Right atrium auricular region (tissue), 2 donors: Measurements from ENCODE around the gene ZDHHC22. TPM values are rescaled to one million over a fixed set of nuclear protein-coding genes. Genes with fewer than 3 reads are reported as not detected.

ENCODE experiments used
- DNase-seq: peaks from one replicate; pipeline ENCODE4 v3.0.0-alpha.2; 2019; ENCODE audit warnings: low spot score
- H3K27ac ChIP-seq, 2 donors: fragments of 200-600 bp; sonication (generic); 1 replicate in 1 of 2; 2 replicates in 1 of 2; pipeline ENCODE4 v1.5.1; 2016 to 2019
- H3K27me3 ChIP-seq, 2 donors: fragments of 200-600 bp; sonication (generic); one replicate each; pipeline versions ENCODE4 v1.5.1 to v1.6.0; 2017 to 2019
- H3K36me3 ChIP-seq: fragments of 200-600 bp; sonication (generic); one replicate; pipeline ENCODE4 v1.5.1; 2016
- H3K4me1 ChIP-seq, 2 donors: fragments of 200-600 bp; sonication (generic); one replicate each; pipeline versions ENCODE4 v1.5.1 to v1.6.0; 2017 to 2019
- H3K4me3 ChIP-seq, 2 donors: fragments of 200-600 bp; sonication (generic); 1 replicate in 1 of 2; 2 replicates in 1 of 2; pipeline ENCODE4 v1.5.1; 2017 to 2019; ENCODE audit warnings: mild to moderate bottlenecking in 1 of 2, moderate library complexity in 1 of 2
- H3K9me3 ChIP-seq, 2 donors: fragments of 200-600 bp; sonication (generic); one replicate each; pipeline ENCODE4 v1.5.1; 2019
- CTCF ChIP-seq, 2 donors: fragments of 200-600 bp; sonication (generic); IDR thresholded peaks; one replicate each; pipeline ENCODE4 v1.5.1; 2019; ENCODE audit warnings: antibody characterized with exemption in 2 of 2
- total RNA-seq, 2 donors: library from RNA; depleted of rRNA; stranded (reverse); fragments of >200 nt; gene quantifications; one replicate each; pipeline ENCODE4 v1.1.0, GENCODE V29; 2016

Gene ZDHHC22
- total RNA-seq, 2 donors from 2014 or later, result not detected

GRCh38 chr14:77107228-77107627, 34.4 kb downstream of the ZDHHC22 start:
- H3K9me3 ChIP-seq, result no peaks in the 10 kb centered on the region
- no peak overlapping the region for H3K4me3 ChIP-seq
- peak overlapping the region; percentile 96 to 97 for H3K27ac ChIP-seq
- no peak for TF ChIP-seq CTCF (IDR thresholded peaks at IDR 0.05)
- peaks cover 0 to 64% of the 10 kb centered on the region in 2 donors for H3K4me1 ChIP-seq
- peaks cover 54% of the 10 kb centered on the region for H3K36me3 ChIP-seq
- H3K27me3 ChIP-seq, result no peaks in the 10 kb centered on the region
- no peak for DNase-seq

- Histone ChIP-seq H3K4me3 (no peak overlapping the region), H3K36me3 (peaks cover 48% of the 10 kb centered on the region), H3K27me3 (no peaks in the 10 kb centered on the region), H3K9me3 (no peaks in the 10 kb centered on the region), H3K4me1 (peaks cover 0 to 68% of the 10 kb centered on the region in 2 donors), H3K27ac (peak overlapping the region; percentile 96 to 97)
- no peak for DNase-seq
- no peak for TF ChIP-seq CTCF (IDR thresholded peaks at IDR 0.05)
Measured at GRCh38 chr14:77106666-77107065, 34.9 kb downstream of the ZDHHC22 start.

- Histone ChIP-seq H3K9me3 (no peaks in the 10 kb centered on the region), H3K4me1 (peaks cover 0 to 73% of the 10 kb centered on the region in 2 donors), H3K4me3 (no peak overlapping the region), H3K36me3 (peaks cover 42% of the 10 kb centered on the region), H3K27ac (peak overlapping the region; percentile 96 to 97), H3K27me3 (no peaks in the 10 kb centered on the region)
- no peak for DNase-seq
- TF ChIP-seq CTCF (IDR thresholded peaks at IDR 0.05), result no peak
Measured at GRCh38 chr14:77105145-77105939, 36.2 kb downstream of the ZDHHC22 start.

- H3K4me1 ChIP-seq, result peaks cover 0 to 81% of the 10 kb centered on the region in 2 donors
- DNase-seq, result no peak
- no peaks in the 10 kb centered on the region for H3K27me3 ChIP-seq
- no peaks in the 10 kb centered on the region for H3K9me3 ChIP-seq
- H3K27ac ChIP-seq, result peak overlapping the region; percentile 96 to 97
- TF ChIP-seq CTCF (IDR thresholded peaks at IDR 0.05), result no peak
- H3K36me3 ChIP-seq, result peaks cover 32% of the 10 kb centered on the region
- no peak overlapping the region for H3K4me3 ChIP-seq
Measured at GRCh38 chr14:77104393-77104792, 37.2 kb downstream of the ZDHHC22 start.

GRCh38 chr14:77103951-77104350, 37.6 kb downstream of the ZDHHC22 start:
- DNase-seq, result no peak
- Histone ChIP-seq H3K36me3 (peaks cover 28% of the 10 kb centered on the region), H3K27me3 (no peaks in the 10 kb centered on the region), H3K9me3 (no peaks in the 10 kb centered on the region), H3K27ac (peak overlapping the region; percentile 96 to 97), H3K4me1 (peaks cover 0 to 85% of the 10 kb centered on the region in 2 donors), H3K4me3 (no peak overlapping the region)
- no peak for TF ChIP-seq CTCF (IDR thresholded peaks at IDR 0.05)
